ENCODE data around the gene GNAL. TPM values are rescaled to one million over a fixed set of nuclear protein-coding genes. Genes with fewer than 3 reads are reported as not detected.

GNAL gene
- total RNA-seq, 1 donor from 2014 or later, result 1.1 TPM

- TF ChIP-seq, protein P1, sequence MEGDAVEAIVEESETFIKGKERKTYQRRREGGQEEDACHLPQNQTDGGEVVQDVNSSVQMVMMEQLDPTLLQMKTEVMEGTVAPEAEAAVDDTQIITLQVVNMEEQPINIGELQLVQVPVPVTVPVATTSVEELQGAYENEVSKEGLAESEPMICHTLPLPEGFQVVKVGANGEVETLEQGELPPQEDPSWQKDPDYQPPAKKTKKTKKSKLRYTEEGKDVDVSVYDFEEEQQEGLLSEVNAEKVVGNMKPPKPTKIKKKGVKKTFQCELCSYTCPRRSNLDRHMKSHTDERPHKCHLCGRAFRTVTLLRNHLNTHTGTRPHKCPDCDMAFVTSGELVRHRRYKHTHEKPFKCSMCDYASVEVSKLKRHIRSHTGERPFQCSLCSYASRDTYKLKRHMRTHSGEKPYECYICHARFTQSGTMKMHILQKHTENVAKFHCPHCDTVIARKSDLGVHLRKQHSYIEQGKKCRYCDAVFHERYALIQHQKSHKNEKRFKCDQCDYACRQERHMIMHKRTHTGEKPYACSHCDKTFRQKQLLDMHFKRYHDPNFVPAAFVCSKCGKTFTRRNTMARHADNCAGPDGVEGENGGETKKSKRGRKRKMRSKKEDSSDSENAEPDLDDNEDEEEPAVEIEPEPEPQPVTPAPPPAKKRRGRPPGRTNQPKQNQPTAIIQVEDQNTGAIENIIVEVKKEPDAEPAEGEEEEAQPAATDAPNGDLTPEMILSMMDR (IDR thresholded peaks at IDR 0.05; ENCODE audit: borderline replicate concordance), result no peak
- intact Hi-C loops (cut with micrococcal nuclease), result no loop called here
- no peaks in the 10 kb centered on the region for H3K27me3 ChIP-seq (ENCODE audit: low read depth)
Observed at GRCh38 chr18:11811009-11811408, 121.9 kb downstream of the GNAL start.

DNA sequence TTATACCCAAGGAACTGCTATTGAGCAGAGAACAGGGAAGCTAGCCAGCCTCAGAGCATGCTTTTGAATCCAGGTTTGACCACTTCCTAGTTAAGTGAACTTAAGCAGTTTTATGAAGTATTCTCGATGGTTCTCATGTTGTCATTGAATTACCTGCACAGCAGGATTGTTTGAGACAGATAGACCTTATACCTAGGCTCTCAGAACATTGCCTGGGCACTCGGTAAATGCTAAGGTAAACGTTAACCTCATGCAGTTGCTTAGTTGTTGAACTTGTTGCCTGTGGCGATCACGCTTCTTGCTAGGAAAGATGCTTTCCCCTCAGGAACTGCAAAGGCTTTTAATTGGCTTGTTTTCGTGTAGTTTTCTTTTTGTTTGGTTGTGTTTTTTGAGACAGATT, 128.2 kb downstream of the GNAL start:
- Histone ChIP-seq H3K27ac (replicated peaks) (no peak overlapping the region), H3K27me3 (ENCODE audit: low read depth) (no peaks in the 10 kb centered on the region), H3K9me3 (replicated peaks) (peaks cover 7% of the 10 kb centered on the region), H3K36me3 (no peaks in the 10 kb centered on the region), H3K4me3 (no peak overlapping the region), H3K4me1 (no peaks in the 10 kb centered on the region)
- no peak for DNase-seq
- TF ChIP-seq, protein P1 (IDR thresholded peaks at IDR 0.05; ENCODE audit: borderline replicate concordance), result no peak
- intact Hi-C loops (cut with micrococcal nuclease), result no loop called here

More at GRCh38 chr18:11811009-11811408, 121.9 kb downstream of the GNAL start:
- Histone ChIP-seq H3K36me3 (no peaks in the 10 kb centered on the region), H3K4me1 (no peaks in the 10 kb centered on the region), H3K9me3 (replicated peaks) (no peaks in the 10 kb centered on the region), H3K4me3 (no peak overlapping the region), H3K27ac (replicated peaks) (no peak overlapping the region)
- no peak for DNase-seq

GRCh38 chr18:11818486-11819203, 129.6 kb downstream of the GNAL start:
- H3K27me3 ChIP-seq (ENCODE audit: low read depth), result no peaks in the 10 kb centered on the region
- no peak for DNase-seq
- H3K27ac ChIP-seq (replicated peaks), result no peak overlapping the region
- H3K9me3 ChIP-seq (replicated peaks), result peaks cover 7% of the 10 kb centered on the region
- intact Hi-C loops (cut with micrococcal nuclease), result no loop called here
- no peak overlapping the region for H3K4me3 ChIP-seq
- no peaks in the 10 kb centered on the region for H3K4me1 ChIP-seq
- TF ChIP-seq, protein P1 (IDR thresholded peaks at IDR 0.05; ENCODE audit: borderline replicate concordance), result no peak
- H3K36me3 ChIP-seq, result no peaks in the 10 kb centered on the region

DNA sequence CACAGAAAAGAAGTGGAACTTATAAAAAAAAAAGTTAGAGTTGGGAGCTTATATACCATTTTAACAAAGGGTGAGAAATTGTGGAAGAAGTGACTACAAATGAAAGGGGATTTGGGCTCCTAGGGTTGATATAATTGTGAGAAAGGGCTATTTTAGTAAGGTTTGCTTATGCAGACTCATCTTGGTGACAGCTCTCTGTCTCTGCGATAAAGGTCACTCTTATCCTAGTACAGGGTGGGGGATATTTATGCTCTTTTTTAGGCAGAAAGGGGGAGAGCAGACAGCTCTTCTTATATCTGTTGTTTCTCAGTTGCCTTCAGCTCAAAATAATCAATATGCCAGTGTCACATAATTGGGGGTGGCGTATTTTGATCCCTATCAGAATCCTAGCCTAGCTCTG, 130.9 kb downstream of the GNAL start:
- Histone ChIP-seq H3K4me1 (no peaks in the 10 kb centered on the region), H3K36me3 (no peaks in the 10 kb centered on the region), H3K27me3 (ENCODE audit: low read depth) (no peaks in the 10 kb centered on the region), H3K9me3 (replicated peaks) (peaks cover 7% of the 10 kb centered on the region), H3K27ac (replicated peaks) (no peak overlapping the region), H3K4me3 (no peak overlapping the region)
- intact Hi-C loops (cut with micrococcal nuclease), result no loop called here
- no peak for DNase-seq
- TF ChIP-seq, protein P1 (IDR thresholded peaks at IDR 0.05; ENCODE audit: borderline replicate concordance), result no peak

DNA sequence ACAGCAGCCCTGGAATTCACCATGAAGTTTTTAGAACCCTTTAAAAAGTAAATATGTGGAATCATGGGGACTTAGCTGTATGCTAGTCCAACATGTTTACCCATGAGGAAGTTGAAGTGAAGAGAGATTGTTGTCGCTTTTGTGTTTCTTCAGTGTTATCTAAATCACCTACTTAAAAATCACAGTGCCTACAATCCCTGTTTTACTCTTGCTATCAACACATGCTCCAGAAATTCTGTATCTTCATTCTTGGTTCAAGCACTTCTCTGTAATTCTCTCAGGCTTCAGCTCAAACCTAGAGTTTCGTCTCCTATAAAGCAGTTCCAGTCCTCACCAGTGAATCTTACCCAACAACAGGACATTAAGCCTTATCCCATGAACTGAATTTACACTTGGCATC, 131.6 kb downstream of the GNAL start:
- no peaks in the 10 kb centered on the region for H3K36me3 ChIP-seq
- TF ChIP-seq, protein P1 (IDR thresholded peaks at IDR 0.05; ENCODE audit: borderline replicate concordance), result no peak
- H3K4me1 ChIP-seq, result no peaks in the 10 kb centered on the region
- H3K27ac ChIP-seq (replicated peaks), result no peak overlapping the region
- intact Hi-C loops (cut with micrococcal nuclease), result no loop called here
- no peaks in the 10 kb centered on the region for H3K27me3 ChIP-seq (ENCODE audit: low read depth)
- peaks cover 7% of the 10 kb centered on the region for H3K9me3 ChIP-seq (replicated peaks)
- H3K4me3 ChIP-seq, result no peak overlapping the region
- no peak for DNase-seq

Measured in left ventricle myocardium inferior (tissue), 1 donor.